ENCODE data around the gene CGREF1. TPM values are rescaled to one million over a fixed set of nuclear protein-coding genes. Genes with fewer than 3 reads are reported as not detected.

The CGREF1 gene
- total and polyA plus RNA-seq, 8 donors, result 0.31 to 3.4 (median 0.67) TPM

GRCh38 chr2:27152102-27152795 is 33.3 kb upstream of the CGREF1 start:
- no peaks in the 10 kb centered on the region for H3K9me3 ChIP-seq
- peak in 1 of 4 donors; percentile 13 for DNase-seq
- no peaks in the 10 kb centered on the region for H3K36me3 ChIP-seq
- intact Hi-C loops (cut with DNase I), result no loop called here
- no peak overlapping the region for H3K4me3 ChIP-seq
- H3K27me3 ChIP-seq, result no peaks in the 10 kb centered on the region
- no peaks in the 10 kb centered on the region for H3K4me1 ChIP-seq
- ATAC-seq, result no peak
- no peak overlapping the region for H3K27ac ChIP-seq
- TF ChIP-seq, protein P1, sequence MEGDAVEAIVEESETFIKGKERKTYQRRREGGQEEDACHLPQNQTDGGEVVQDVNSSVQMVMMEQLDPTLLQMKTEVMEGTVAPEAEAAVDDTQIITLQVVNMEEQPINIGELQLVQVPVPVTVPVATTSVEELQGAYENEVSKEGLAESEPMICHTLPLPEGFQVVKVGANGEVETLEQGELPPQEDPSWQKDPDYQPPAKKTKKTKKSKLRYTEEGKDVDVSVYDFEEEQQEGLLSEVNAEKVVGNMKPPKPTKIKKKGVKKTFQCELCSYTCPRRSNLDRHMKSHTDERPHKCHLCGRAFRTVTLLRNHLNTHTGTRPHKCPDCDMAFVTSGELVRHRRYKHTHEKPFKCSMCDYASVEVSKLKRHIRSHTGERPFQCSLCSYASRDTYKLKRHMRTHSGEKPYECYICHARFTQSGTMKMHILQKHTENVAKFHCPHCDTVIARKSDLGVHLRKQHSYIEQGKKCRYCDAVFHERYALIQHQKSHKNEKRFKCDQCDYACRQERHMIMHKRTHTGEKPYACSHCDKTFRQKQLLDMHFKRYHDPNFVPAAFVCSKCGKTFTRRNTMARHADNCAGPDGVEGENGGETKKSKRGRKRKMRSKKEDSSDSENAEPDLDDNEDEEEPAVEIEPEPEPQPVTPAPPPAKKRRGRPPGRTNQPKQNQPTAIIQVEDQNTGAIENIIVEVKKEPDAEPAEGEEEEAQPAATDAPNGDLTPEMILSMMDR (IDR thresholded peaks at IDR 0.05), result no peak

GRCh38 chr2:27150639-27151230 is 31.8 kb upstream of the CGREF1 start:
- intact Hi-C loops (cut with DNase I), result no loop called here
- H3K4me3 ChIP-seq, result no peak overlapping the region
- H3K27me3 ChIP-seq, result no peaks in the 10 kb centered on the region
- TF ChIP-seq, protein P1 (IDR thresholded peaks at IDR 0.05), result no peak
- H3K4me1 ChIP-seq, result no peaks in the 10 kb centered on the region
- ATAC-seq (no peak), DNase-seq (no peak)
- no peak overlapping the region for H3K27ac ChIP-seq
- no peaks in the 10 kb centered on the region for H3K9me3 ChIP-seq
- H3K36me3 ChIP-seq, result no peaks in the 10 kb centered on the region

DNA sequence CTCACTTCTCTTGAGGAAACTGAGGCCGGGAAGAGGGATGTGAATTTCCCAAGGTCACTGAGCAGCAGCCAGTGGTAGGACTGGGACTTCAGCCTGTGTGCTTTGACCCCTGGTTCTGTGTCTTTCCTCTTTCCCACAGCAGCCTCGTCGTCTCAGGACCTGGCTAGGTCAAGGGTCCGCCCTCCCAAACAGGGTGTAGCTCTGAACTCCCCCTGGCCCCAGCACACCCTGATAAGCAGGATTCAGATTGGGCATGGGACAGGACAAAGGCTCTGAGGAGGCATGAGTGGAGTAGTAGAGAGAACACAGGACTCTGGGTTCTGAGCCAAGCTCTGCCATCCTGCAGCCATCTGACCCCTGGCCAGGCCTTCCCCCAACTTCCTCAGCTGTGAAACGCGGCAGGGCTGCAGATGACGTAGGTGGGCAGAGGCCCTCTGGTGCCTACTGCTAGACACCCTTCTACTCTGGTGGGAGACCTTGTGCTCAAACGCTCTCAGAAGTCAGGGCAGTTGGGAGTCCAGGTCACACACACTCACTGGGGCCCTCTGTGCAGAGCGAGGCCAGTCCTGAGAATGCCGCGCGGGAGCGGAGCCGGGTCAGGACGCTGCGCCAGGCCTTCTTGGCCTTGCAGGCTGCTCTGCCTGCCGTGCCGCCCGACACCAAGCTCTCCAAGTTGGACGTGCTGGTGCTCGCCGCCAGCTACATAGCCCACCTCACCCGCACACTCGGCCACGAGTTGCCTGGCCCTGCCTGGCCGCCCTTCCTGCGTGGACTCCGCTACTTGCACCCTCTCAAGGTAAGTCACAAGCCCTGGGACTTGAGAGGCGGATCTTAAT is 30.9 kb upstream of the CGREF1 start:
- no peak for ATAC-seq
- no peaks in the 10 kb centered on the region for H3K36me3 ChIP-seq
- intact Hi-C loops (cut with DNase I), result no loop called here

DNA sequence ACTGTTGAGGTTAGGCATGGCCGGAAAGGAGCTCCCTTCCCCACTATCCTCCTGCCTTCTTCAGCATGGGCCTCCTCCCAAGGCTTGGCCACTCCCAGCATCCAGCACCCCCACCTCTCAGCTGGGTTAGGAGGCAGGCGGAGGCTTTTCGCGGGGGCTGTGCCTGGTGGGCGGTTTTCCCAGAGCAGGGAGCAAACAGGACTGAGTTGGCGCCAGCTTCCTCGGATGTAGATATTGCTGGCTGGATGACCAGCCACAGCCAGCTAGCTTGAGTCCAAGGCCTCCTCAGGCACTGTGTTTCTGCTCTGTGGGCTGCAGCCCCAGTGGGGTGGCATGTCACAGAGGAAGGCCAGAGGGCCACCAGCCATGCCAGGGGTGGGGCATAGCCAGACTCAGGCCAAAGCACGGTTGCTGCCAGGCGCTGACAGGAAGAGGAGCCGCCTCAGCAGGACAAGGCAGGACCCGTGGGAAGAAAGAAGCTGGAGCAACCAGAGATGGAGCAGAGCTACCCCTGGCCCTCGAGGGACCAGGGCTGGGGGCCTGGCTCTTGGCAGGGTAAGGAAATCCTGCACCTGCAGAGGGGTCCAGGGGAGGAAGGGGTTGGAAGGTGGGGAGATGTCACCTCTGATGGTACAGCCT is 30.0 kb upstream of the CGREF1 start, which contains the start of gene TCF23:
TSS of gene TCF23 (plus strand) at position 204 of the 639 bp plus-strand sequence. CDS start at position 334, 130 bp downstream.
- Histone ChIP-seq H3K36me3 (no peaks in the 10 kb centered on the region), H3K27me3 (no peaks in the 10 kb centered on the region), H3K4me3 (no peak within 1 kb of the TSS), H3K27ac (no peak within 1 kb of the TSS), H3K4me1 (no peaks in the 10 kb centered on the region), H3K9me3 (no peaks in the 10 kb centered on the region)
- intact Hi-C loops (cut with DNase I), result no loop called here
- DNase-seq (no peak), ATAC-seq (peak; percentile 37)
- TF ChIP-seq, protein P1 (IDR thresholded peaks at IDR 0.05), result no peak

More for the DNA sequence above, 30.9 kb upstream of the CGREF1 start:
- H3K4me1 ChIP-seq, result no peaks in the 10 kb centered on the region
- TF ChIP-seq, protein P1 (IDR thresholded peaks at IDR 0.05), result no peak
- no peak overlapping the region for H3K27ac ChIP-seq
- H3K4me3 ChIP-seq, result no peak overlapping the region
- no peaks in the 10 kb centered on the region for H3K9me3 ChIP-seq
- DNase-seq, result no peak
- H3K27me3 ChIP-seq, result no peaks in the 10 kb centered on the region

Data from left lung (tissue), 10 donors.